Activated CD8-positive, alpha-beta T cell treated with anti-CD3 and anti-CD28 coated beads, Interleukin-2, amount 10 ng/mL, durations not matched to agents 7 days and 5 days (primary cell): Measurements from ENCODE around the gene NHSL1. TPM values are rescaled to one million over a fixed set of nuclear protein-coding genes. Genes with fewer than 3 reads are reported as not detected.
"Not testable (repeated sequence)": the region's sequence is repeated elsewhere in the genome, so short reads cannot be mapped to it uniquely, and the experiment has no call there.

Experiments used
- ATAC-seq: fragments of 150-1000 bp; cut with Tn5 transposase; one replicate; pipeline ENCODE4 v1.10.0; 2021; ENCODE audit warnings: moderate library complexity
- CTCF ChIA-PET: fragments of 350-600 bp; sonication (Branson Sonifier 250); formaldehyde crosslinking; loops from one replicate; lab custom pipeline; 2021; ENCODE audit warnings: antibody characterized with exemption; lab: Charles Lee
- POLR2A ChIA-PET: fragments of 350-600 bp; sonication (Branson Sonifier 250); formaldehyde crosslinking; loops from one replicate; lab custom pipeline; 2021; ENCODE audit warnings: antibody characterized with exemption; lab: Charles Lee
- DNase-seq: peaks from one replicate; pipeline ENCODE4 v3.0.0-alpha.2; 2020
- H3K27ac Mint-ChIP-seq: one replicate; pipeline ENCODE4 v1.8.0; 2021; ENCODE audit warnings: mild to moderate bottlenecking, mixed read lengths
- H3K27me3 Mint-ChIP-seq: one replicate; pipeline ENCODE4 v1.8.0; 2021; ENCODE audit warnings: low read depth, mixed read lengths
- H3K36me3 Mint-ChIP-seq: one replicate; pipeline ENCODE4 v1.8.0; 2021; ENCODE audit warnings: low read depth, mixed read lengths
- H3K4me1 Mint-ChIP-seq: one replicate; pipeline ENCODE4 v1.8.0; 2021; ENCODE audit warnings: low read depth, mixed read lengths
- H3K4me3 Mint-ChIP-seq: one replicate; pipeline ENCODE4 v1.8.0; 2021; ENCODE audit warnings: mild to moderate bottlenecking, mixed read lengths
- H3K9me3 Mint-ChIP-seq: one replicate; pipeline ENCODE4 v1.8.0; 2022; ENCODE audit warnings: mixed read lengths; ENCODE audit not compliant: insufficient read depth
- total RNA-seq, 2 experiments: library from RNA; stranded (reverse); gene quantifications; one replicate each; pipeline ENCODE4 v1.2.3, GENCODE V29; 2021

NHSL1 gene
- total RNA-seq, 2 experiments from 2014 or later: 0.13 to 0.34 TPM

GRCh38 chr6:138431256-138432062, 67.8 kb downstream of the NHSL1 start:
- ChIA-PET POLR2A (no interaction called here), CTCF (interaction anchor here (0.6 to 8.4 kb wide), 4 partner anchors 77 to 89 kb away, joined by 3 to 120 read pairs (median 42); no protein-coding TSS in a partner anchor)
- Mint-ChIP-seq H3K9me3 (no peaks in the 10 kb centered on the region), H3K36me3 (no peaks in the 10 kb centered on the region), H3K4me1 (peaks cover 2% of the 10 kb centered on the region), H3K27ac (no peak overlapping the region), H3K27me3 (no peaks in the 10 kb centered on the region), H3K4me3 (no peak overlapping the region)
- ATAC-seq: no peak
- DNase-seq: no peak

DNA sequence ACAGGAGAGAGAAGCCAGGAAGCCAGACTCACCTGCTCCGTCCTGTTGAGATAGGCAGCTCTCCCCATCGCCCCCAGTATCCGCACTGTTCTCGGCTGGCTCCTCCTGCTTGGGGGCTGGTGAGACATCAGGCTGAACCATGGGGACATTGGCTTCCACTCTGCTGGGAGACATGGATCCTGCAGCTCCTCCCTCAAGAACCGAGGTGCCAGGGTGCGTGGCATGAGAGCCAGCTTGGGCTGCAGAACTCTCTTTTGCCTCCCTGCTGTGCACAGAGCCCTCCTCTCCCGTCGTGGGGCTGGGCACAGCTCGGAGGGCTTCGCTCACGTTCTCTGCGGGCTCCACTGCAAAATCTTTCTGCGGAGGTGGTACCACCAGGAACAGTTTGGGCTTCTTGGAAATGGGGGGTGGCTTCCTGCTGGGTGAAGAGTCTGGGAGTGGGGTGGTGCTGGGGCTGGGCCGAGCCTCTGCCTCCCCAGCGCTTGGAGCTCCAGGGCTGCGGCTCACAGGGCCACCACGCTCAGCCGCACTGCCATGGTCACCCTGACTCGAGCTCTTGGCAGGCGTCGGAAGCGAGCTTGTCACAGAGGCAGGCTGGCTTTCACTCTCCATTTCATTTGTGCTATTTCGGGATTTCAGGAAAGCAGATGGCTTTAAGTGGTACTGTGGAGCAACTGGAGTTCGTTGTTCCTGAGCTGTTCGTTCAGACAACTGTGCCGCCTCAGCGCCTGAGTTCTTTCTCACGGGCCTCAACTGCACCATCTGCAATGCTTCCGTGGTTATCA, 68.7 kb downstream of the NHSL1 start:
- DNase-seq: no peak
- ChIA-PET POLR2A (no interaction called here), CTCF (interaction anchor here (1.3 to 8.4 kb wide), 9 partner anchors 10 to 90 kb away, joined by 3 to 120 read pairs (median 7); no protein-coding TSS in a partner anchor)
- no peaks in the 10 kb centered on the region for H3K27me3 Mint-ChIP-seq
- no peaks in the 10 kb centered on the region for H3K9me3 Mint-ChIP-seq
- H3K27ac Mint-ChIP-seq: no peak overlapping the region
- H3K4me3 Mint-ChIP-seq: no peak overlapping the region
- ATAC-seq: no peak
- H3K4me1 Mint-ChIP-seq: peaks cover 2% of the 10 kb centered on the region
- H3K36me3 Mint-ChIP-seq: no peaks in the 10 kb centered on the region

DNA sequence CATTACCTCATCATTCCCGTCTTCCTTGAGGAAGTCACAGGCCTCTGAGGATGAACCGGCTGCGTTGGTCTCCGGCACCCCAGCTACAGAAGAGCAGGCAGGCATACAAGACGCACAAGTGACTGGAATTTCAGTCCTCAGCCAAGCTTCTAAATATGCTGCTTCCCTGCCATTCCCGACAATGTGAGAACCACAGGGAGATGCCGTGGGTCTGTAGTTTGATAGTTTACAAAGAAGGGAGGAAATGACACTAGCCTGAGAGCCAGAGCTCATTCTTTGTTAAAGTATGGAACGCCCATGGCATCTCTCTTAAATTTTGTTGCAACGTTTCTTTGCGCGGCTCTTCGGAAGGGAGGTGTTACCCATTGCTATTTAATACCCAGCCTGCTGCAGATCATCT, 69.5 kb downstream of the NHSL1 start:
- CTCF ChIA-PET: interaction anchor here (0.7 to 8.4 kb wide), 12 partner anchors 10 to 125 kb away, joined by 3 to 120 read pairs (median 4); no protein-coding TSS in a partner anchor
- no peak for ATAC-seq

GRCh38 chr6:138428944-138429598, 70.2 kb downstream of the NHSL1 start:
- Mint-ChIP-seq H3K27me3 (no peaks in the 10 kb centered on the region), H3K27ac (no peak overlapping the region), H3K36me3 (no peaks in the 10 kb centered on the region), H3K9me3 (no peaks in the 10 kb centered on the region), H3K4me3 (no peak overlapping the region), H3K4me1 (peaks cover 2% of the 10 kb centered on the region)
- ChIA-PET CTCF (interaction anchor here (0.7 to 8.4 kb wide), 17 partner anchors 9 to 312 kb away, joined by 3 to 120 read pairs (median 4); no protein-coding TSS in a partner anchor), POLR2A (interaction anchor here (0.6 kb wide), 1 partner anchor 77 kb away, joined by 3 read pairs; no protein-coding TSS in a partner anchor)
- peak; percentile 58 for ATAC-seq
- peak; percentile 34 for DNase-seq

More for the DNA sequence above, 69.5 kb downstream of the NHSL1 start:
- POLR2A ChIA-PET: interaction anchor here (0.6 kb wide), 1 partner anchor 77 kb away, joined by 3 read pairs; no protein-coding TSS in a partner anchor
- no peak for DNase-seq
- Mint-ChIP-seq H3K9me3 (no peaks in the 10 kb centered on the region), H3K27me3 (no peaks in the 10 kb centered on the region), H3K4me3 (no peak overlapping the region), H3K4me1 (peaks cover 2% of the 10 kb centered on the region), H3K36me3 (no peaks in the 10 kb centered on the region), H3K27ac (no peak overlapping the region)

- no peak for ATAC-seq
- H3K36me3 Mint-ChIP-seq: no peaks in the 10 kb centered on the region
- no peak overlapping the region for H3K27ac Mint-ChIP-seq
- H3K9me3 Mint-ChIP-seq: no peaks in the 10 kb centered on the region
- peaks cover 11% of the 10 kb centered on the region for H3K4me1 Mint-ChIP-seq
- DNase-seq: no peak
- no peaks in the 10 kb centered on the region for H3K27me3 Mint-ChIP-seq
- ChIA-PET POLR2A (no interaction called here), CTCF (interaction anchor here (1.0 to 8.4 kb wide), 10 partner anchors 8 to 311 kb away, joined by 3 to 120 read pairs (median 6); no protein-coding TSS in a partner anchor)
- H3K4me3 Mint-ChIP-seq: no peak overlapping the region
Observed at GRCh38 chr6:138427701-138428100, 71.6 kb downstream of the NHSL1 start.

- CTCF ChIA-PET: interaction anchor here (0.6 to 8.4 kb wide), 11 partner anchors 9 to 1799 kb away, joined by 3 to 120 read pairs (median 4); no protein-coding TSS in a partner anchor
- Mint-ChIP-seq H3K4me3 (no peak overlapping the region), H3K27me3 (no peaks in the 10 kb centered on the region), H3K36me3 (no peaks in the 10 kb centered on the region), H3K4me1 (peaks cover 13% of the 10 kb centered on the region), H3K27ac (no peak overlapping the region), H3K9me3 (no peaks in the 10 kb centered on the region)
- POLR2A ChIA-PET: no interaction called here
- ATAC-seq (no peak), DNase-seq (no peak)
Observed at GRCh38 chr6:138426500-138427123, 72.7 kb downstream of the NHSL1 start.

DNA sequence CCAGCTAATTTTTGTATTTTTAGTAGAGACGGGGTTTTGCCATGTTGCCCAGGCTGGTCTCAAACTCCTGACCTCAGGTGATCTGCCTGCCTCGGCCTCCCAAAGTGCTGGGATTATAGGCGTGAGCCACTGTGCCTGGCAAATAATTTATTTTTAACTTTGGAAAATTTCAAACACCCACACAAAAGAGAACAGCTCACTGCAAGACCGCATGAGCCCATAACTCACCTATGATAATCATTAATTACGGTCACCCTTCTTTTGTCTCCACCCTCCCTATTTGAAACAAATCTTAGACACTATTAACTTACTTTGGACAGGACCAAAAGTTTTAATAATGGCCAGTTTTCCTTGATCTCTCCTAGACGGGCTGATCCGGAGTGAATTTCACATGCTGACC, 74.0 kb downstream of the NHSL1 start:
- DNase-seq, H3K9me3 Mint-ChIP-seq, ATAC-seq, POLR2A ChIA-PET, H3K27ac Mint-ChIP-seq, H3K36me3 Mint-ChIP-seq, H3K27me3 Mint-ChIP-seq, H3K4me3 Mint-ChIP-seq: not testable (repeated sequence)
- peaks cover 13% of the 10 kb centered on the region for H3K4me1 Mint-ChIP-seq
- CTCF ChIA-PET: interaction anchor here (1.1 to 8.4 kb wide), 5 partner anchors 11 to 95 kb away, joined by 3 to 120 read pairs (median 15); no protein-coding TSS in a partner anchor

DNA sequence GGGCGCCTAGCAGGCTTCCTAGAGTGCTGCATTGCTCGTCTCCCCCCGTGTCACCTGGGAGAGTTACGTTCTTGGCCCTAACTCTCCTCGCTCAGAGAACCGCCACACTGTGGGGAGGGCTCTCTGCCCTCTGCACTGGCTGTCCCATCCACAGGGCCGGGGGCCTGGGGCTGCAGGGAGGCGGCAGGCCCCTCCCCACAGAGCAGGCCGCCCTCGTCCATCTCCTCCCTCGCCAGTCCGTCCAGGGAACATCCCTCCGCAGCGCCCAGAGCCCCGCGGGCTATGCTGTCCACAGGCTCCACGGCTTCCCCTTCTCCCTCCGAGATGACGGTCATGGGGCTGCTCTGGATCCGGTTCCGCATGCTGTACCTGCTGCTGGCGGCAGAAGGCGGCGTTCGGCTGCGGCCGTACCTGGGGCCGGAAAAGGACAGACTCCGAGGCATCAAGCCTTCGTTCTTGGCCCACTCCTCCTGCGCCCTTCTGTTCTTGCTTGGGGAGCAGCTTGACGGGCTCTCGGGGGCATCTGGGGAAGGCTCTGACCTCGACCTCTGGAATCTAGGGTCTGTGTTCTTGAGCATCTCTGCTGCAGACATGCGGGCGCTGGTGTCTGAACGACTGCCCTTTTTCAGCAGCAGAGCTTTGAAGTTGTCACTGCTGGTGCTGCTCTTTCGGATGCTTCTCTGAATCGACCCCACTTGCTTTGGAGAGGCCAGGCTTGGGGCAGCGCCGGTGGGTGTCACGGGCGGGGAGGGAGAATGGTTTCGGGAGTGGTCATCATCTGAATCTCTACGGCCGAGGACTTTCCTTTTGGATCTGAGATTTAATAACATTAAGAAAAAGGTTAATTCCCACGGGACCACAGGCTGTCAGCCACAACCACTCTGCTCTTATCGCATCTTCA, 75.0 kb downstream of the NHSL1 start:
- H3K4me1 Mint-ChIP-seq: peaks cover 12% of the 10 kb centered on the region
- ChIA-PET POLR2A (no interaction called here), CTCF (interaction anchor here (0.9 to 8.4 kb wide), 4 partner anchors 18 to 92 kb away, joined by 3 to 120 read pairs (median 37); no protein-coding TSS in a partner anchor)
- H3K9me3 Mint-ChIP-seq: no peaks in the 10 kb centered on the region
- H3K36me3 Mint-ChIP-seq: no peaks in the 10 kb centered on the region
- ATAC-seq (no peak), DNase-seq (no peak)
- no peaks in the 10 kb centered on the region for H3K27me3 Mint-ChIP-seq
- H3K27ac Mint-ChIP-seq: no peak overlapping the region
- H3K4me3 Mint-ChIP-seq: no peak overlapping the region

DNA sequence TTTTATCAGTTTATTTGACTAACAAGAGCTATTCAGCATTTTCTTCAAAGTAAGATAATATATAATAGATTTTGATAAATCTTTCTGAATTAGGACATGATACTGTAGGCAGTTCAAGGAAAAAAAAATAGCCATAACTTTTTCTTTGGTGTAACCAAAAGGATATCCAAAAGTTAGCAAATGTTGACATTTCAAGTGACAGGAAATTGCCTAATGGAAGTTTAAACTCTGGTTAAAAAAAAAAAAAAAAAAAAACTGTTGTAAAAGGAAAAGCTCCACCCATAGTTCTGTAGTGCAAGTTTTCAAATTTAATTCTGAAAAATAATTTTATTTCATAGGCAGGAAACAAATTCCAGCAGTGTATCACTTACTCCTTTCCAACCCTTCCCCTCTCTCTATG, 76.4 kb downstream of the NHSL1 start:
- DNase-seq: no peak
- H3K4me1 Mint-ChIP-seq: peaks cover 11% of the 10 kb centered on the region
- no peaks in the 10 kb centered on the region for H3K9me3 Mint-ChIP-seq
- peaks cover 9% of the 10 kb centered on the region for H3K36me3 Mint-ChIP-seq
- no peak overlapping the region for H3K27ac Mint-ChIP-seq
- no peak for ATAC-seq
- H3K27me3 Mint-ChIP-seq: no peaks in the 10 kb centered on the region
- POLR2A ChIA-PET: no interaction called here
- CTCF ChIA-PET: interaction anchor here (1.0 kb wide), 2 partner anchors 17 to 86 kb away, joined by 4 to 5 read pairs; no protein-coding TSS in a partner anchor
- H3K4me3 Mint-ChIP-seq: no peak overlapping the region

DNA sequence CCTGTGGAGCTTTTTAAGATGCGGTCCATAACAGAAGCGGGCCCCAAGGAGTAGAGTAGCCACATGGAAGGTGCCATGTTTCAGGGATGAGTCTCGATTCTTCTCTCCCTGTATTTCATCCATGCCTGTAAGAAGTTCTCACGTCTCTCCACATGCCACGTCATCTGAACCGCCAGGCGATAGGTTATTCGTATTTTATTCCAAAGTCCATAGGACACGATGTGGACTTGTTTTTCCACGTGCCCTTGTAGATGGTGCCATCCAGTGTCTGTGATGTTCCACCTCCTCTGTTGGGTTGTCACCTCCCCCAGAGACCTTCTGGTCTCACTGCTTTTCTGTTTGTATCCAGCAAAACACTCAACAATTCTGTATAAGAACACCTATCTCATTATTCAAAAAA, 77.7 kb downstream of the NHSL1 start:
- DNase-seq (no peak), ATAC-seq (no peak)
- POLR2A ChIA-PET: no interaction called here
- Mint-ChIP-seq H3K4me1 (peaks cover 11% of the 10 kb centered on the region), H3K27me3 (no peaks in the 10 kb centered on the region), H3K9me3 (no peaks in the 10 kb centered on the region), H3K36me3 (peaks cover 13% of the 10 kb centered on the region), H3K27ac (no peak overlapping the region), H3K4me3 (no peak overlapping the region)
- CTCF ChIA-PET: no interaction called here
